Hematopoietic multipotent progenitor cell treated with erythropoietin and hydrocortisone succinate and interleukin-3 and kit ligand, for 8 days (in vitro differentiated cells): Measurements from ENCODE around the gene RAPGEF1.

Source experiments
- DNase-seq: peaks from one replicate; pipeline ENCODE4 v3.0.0-alpha.2; 2015

RAPGEF1 gene

DNA sequence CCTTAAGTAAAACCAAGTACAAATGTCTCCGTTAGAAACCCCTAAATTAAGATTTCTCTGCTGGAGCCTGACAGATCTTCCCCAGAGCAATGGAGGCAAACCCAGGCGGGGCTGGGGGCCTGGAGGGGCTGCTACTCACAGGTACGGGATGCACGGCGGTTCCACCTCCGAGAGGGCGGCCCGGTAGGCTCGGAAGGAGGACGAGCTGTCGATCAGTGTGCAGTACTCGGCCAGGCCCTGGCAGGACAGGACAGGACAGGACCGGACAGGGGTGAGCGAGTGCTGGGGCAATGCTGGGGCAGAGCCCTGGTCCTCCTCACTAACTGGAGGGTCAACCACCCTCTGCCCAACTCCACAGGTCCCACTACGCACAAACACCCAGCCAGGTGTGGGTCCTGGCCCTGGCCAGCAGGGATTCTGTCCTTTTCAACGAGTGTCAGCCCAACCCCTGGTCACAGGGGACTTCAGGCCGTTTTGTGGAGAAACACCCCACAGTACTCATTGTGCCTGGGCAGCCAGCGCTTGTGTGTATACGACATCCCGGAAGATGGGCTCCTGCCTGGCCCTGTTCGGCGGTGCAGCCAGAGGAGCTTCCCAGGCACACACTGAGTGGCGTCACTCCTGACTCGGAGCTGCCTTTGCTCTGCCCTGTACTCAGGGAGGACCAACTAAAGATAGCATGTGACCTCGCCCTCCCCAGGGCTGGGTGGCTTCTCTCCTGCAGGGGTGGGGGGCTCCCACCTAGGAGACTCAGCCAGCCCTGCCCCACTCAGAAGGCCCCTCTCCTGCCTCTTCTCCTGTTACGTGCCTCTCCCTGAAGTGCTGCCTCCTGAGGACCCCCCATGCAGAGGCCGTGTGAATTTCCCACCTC, 157.2 kb downstream of the RAPGEF1 start:
- no peak for DNase-seq

DNA sequence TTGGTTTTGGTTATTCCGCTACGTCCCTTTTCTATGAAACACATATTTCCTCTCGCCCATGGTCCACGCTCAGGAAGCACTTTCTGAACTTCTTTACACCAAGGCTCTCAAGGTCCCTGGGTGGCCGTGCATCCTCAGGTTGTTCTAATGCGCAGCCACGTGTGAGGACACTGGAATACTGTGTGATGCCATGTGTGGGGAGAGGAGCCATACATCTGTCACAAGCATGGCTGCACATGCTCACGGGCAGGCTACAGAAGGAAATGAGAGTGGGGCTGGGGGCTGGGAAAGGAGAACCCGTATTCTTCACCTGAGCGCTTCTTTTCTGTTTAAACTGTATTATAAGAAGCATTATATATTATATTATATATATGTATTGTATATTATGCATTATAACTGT, 157.8 kb downstream of the RAPGEF1 start:
- DNase-seq = no peak

DNA sequence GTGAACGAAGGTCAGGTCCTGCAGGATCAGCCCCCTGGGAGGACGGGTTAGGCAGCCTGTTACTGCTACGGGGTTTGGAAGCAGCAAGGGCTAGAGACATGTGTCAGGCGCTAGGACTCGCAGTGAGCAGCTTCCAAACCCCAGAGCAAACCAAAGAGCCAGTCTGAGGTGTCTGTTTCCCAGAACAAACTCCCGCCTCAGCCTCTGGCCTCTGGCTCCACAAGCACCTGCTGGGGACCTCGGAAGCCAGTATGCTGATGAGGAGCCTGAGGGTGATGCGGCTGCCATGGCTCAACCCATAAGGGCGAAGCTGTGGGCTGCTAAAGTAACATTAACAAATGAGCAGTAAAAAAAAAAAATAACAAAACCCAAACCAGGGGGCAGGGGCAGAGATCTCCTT, 159.5 kb downstream of the RAPGEF1 start:
- DNase-seq = no peak

DNA sequence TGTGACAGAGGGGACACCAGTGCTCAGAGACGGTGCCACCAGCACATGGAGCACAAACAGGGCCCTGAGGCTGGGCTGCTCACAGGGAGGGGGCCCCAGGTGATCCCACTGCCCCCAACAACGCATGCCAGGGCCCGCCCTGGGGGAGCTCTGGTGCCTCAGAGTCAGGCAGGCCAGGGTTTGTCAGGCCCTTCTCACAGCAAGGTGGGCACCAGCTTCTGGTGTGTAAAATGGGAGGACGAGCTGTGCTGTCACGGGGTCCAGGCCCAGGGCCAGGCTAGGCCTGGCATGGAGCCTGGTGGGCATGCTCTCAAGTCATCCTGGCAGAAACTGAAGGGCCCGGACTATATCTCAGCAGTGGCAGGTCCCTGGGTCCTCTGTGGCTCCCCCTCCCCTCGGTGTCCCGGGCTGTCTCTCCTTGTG, 160.1 kb downstream of the RAPGEF1 start:
- no peak for DNase-seq

DNA sequence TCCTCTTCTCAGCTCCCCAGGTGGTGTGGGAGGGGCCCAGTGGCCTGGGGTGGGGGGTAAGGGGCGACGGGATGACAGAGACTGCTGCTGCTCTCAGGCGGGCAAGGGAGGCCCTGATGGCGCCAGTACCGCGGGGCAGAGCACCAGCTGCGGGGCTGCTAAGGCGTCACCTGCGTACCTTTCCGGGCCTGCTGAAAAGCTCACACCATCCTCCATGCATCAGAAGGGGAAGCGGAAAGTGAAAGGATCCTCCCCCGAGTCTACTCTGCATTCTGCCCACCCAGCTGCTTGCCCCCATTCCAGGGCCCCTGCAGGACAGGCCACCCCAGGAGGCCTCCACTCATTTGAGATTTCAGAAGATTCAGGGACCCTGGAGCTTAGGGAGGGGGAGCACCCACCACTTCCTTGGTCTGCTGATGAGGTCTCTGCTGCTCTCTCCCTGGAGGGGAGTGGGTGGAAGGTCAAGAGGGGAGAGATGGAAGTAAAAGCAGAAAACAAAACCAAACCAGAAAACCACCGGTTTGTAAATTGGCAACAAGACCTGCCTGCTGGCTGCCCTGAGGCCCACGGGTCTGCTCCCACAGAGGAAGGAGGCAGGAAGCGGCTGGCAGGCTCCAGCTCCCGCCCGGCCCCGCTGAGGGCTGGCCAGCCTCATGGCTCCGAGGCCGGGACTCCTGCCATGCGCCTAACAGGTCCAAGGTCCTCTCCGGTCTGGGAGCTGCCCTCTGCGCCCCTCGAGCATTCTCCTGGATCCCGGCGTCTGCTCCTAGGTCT, 161.0 kb downstream of the RAPGEF1 start:
- no peak for DNase-seq

DNA sequence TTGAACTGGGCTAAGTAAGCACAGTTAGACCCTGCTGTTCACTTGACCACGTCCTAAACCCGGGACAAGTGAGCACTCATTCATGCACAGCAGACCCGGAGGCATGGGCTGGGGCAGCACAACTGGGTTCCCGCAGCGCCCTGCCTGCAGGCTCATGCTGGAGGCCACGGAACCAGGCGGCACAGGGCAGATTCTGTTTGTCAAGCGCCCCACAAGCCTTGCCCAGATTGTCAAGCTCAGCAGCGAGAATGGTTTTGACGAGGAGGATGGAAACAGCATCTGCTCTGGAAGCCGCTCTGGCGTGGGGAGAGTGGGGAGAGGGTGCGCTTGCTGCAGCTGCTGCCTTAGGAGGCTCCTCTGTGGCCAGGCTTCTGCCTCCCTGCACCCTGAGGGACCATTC, 161.9 kb downstream of the RAPGEF1 start:
- no peak for DNase-seq

DNA sequence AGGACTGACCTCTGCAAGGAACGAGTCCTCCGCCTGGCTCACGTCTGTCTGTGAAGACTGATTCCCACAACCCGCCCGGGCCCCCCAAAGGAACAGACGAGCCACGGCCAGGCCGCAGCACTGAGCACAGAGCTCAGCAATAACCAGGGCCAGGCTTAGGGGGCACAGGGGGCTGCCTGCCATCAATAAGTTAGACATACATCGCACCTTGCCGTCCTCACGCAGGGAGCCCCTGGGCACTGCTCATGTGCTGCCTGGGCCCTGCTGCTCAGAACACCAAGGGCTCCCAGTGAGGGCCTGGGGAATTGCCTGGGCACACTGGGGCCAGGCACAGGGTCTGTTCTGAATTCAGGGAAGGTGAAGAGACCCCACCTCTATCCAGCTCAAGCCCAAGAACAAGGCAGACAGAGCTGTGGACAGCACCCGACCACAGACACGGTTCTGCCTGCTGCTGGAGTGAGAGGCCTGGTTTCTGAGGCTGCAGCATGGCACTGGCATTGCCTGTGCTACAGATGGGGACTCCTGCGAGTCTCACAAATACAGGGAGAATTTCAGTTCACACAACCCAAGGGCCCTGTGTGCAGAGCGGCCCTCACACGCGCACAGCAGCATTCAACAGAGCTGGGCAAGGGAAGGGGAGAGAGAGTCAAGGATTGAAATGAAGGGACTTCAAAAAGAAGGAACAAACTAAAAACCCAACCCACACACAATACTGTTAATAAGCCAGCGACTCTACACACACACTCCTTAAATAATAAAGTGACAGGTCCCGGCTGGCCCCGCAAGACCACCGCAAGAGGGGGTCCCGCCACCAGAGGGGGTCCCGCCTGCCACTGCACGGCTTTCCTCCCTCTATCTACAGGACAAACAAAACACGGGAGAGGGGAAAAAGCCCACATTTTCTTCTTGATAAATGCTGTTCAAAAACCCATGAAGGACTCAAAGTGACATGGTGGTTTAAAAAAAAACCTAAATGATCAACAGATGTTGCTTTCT, 162.6 kb downstream of the RAPGEF1 start:
- no peak for DNase-seq

DNA sequence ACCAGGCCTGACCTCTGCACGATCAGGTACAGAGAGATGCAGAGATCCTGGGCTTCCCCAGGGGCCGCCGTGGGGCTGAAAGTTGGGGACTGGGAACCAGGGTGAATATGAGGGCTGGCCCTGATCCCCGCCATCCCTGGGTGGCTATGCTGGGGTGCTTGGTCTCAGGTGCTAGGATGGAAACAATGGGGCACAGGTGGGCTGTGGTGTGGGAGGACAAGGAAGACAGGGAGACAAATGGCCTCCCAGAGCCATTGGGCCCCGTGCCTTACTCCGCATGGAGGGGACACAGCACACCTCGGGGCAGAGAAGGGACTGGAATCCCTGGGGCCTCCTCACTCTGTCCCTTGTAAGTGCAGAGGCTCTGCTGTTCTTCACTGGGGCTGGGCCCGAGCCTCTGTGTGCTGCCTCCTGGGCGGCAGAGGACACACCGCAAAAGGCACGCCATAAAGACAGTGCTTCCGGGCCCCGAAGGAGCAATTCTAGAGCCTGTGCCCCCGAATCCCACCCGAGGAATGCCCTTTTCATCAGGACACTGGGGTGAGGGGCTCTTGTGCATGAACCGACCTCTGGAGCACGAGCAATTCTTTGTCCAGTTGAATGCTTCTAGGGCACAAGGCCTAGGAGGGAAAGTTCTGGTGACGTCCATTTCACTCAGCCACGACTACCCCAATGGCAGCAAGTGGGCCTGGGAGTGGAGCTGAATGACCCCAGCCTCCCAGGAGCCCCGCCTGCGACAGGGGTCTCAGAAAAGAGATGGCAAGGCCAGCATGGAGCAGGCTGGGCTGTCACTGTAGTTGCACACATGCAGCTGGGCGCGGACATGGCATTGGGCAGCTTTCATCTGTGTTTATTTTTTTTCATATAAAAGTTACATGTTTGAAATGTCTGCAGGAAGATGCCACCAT, 163.7 kb downstream of the RAPGEF1 start:
- DNase-seq = no peak

DNA sequence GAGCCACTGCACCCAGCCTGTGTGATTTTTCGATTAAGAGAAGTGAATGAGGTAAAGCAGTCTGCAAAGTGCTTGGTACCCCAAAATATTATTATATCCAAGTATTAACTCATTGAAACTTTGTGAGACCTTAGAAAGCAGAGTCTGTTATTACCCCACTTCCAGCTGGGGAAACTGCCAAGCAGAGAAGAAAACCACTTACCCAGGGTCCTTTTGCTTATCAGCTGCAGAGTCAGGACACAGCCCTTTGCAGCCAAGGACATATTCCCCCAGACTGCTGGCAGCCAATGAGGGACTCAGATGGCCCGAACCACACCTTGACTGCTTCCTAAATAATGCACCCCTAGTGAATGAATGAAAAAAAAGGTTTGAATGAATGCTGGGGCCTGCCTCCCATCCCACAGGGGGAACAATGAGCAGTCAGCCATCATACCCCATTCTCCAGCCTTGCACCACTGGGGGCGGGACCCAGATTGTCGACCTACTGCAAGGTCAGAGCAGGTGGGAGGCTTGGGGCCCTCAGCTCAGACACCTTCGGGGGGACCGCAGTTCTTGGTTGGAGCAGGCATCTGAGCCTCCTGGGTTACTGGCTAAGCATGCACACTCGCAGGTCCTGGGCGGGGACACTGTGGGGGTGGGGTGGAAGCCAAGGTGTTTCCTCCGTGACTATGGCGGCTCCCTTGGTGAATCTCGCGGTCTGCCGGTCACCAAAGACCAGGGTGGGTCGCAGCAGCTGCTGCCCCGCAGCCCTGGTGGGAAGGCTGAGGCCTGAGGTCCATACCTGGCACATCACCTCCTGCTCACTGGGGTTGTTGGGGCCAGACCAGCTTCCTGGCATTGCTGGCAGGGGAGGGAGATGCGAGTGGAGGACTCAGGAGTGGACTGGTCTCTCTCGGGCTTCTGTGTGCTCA, 164.9 kb downstream of the RAPGEF1 start:
- DNase-seq = peak; percentile 31

DNA sequence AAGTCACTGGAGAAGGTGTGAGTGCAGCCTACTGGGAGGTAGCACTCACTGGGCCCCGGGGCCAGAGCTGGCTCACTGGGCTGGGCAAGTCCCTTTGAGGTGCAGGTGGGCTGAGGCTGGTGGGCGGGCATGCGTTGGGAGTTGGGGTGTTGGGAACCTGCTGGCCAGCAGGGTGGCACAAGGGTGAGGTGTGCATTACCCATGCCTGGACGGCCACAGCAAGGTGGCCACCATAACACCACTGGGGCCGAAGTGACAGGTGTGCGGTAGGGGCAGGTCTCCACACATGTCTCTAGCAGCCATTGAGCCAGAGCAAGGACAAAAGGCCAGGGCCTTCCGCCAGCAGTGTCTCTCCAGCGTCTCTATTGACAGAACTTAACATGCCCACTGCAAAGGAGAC, 172.0 kb downstream of the RAPGEF1 start:
- DNase-seq = no peak

DNA sequence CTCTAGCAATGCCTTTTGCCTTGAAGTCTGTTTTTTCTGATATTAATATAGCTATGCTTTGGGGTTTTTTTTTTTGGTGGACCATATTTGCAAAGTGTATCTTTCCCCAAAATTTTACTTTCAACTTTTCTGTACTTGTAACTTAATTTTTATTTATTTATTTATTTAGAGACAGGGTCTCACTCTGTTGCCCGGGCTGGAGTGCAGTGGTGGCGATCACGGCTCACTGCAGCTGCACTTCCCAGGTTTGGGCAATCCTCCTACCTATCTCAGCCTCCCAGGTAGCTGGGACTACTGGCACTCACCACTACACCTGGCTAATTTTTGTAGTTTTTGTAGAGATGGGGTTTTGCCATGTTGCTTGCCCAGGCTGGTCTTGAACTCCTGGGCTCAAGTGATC, 173.7 kb downstream of the RAPGEF1 start:
- no peak for DNase-seq

DNA sequence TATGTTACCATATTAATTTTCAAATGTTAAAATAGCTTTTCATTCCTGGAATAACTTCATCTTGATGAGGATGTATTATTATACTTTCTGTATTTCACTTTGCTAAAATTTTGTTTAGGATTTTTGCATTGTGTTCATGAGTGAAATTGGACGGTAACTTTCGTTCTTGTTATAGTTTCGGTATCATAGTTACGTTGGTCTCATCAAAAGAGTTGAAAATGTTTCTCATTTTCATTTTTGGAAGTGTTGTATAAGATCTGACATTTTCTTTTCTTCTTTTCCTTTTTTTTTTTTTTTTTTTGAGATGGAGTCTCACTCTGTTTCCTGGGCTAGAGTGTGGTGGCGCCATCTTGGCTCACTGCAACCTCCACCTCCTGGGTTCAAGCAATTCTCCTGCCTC, 174.5 kb downstream of the RAPGEF1 start:
- no peak for DNase-seq

DNA sequence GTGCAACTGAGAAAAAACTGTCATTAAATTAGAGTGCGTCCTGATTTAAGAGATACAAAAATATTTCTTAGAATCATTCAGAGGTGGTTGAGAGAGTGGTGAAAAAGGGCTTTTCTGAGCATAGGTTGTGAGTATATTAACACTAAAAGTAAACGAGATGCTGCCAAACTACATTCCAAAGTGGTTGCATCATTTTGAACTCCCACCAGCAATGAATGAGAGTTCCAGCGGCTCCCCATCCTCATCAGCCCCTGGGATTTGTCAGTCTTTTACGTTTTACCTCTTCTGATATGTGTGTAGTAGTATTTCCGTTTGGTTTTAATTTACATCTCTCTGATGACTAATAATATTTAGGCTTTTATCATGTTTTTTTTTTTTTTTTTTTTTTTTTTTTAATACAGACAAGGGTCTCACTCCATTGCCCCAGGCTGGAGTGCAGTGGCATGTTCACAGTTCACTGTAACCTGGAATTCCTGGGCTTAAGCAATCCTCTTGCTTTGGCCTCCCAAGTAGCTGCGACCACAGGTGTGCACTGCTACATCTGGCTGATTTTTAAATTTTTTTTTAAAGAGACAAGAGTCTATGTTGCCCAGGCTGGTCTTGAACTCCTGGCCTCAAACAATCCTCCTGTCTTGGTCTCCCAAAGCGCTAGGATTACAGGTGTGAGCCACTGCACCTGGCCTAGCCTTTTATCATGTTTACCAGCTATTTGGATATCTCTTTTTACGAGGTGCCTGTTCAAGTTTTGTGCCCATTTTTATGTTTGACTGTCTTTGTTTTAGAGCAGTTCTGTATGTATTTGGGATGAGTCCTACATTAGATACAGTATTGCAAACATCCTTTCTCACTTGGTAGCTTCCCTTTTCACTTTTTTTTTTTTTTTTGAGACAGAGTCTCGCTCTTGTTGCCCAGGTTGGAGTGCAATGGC, 177.6 kb downstream of the RAPGEF1 start:
- DNase-seq = no peak

DNA sequence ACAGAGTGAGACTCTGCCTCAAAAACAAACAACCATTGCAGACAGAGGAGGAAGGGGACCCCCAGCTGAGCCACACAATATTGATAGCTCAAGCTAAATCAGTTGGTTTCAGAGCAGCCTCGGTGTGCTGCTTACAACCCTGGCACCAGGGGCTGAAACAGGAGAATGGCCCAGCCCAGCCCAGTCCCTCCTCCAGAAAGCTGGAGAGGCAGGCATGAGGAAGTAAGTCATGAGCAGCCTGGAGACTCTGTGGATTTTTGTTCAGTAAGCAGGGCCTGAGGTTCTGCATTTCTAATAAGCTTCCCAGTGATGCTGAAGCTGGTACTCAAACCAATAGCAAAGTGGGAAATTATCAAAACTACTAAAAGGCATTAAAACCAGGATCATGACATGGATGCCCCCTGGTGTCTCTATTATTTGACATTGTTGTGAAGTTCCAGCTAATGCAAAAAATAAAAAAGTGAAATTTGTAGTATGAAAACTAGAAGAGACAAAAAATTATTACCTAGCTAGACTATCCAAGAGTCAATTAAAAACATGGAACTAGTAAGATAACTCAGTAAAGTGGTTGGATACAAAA, 180.4 kb downstream of the RAPGEF1 start:
- DNase-seq = peak; percentile 21

DNA sequence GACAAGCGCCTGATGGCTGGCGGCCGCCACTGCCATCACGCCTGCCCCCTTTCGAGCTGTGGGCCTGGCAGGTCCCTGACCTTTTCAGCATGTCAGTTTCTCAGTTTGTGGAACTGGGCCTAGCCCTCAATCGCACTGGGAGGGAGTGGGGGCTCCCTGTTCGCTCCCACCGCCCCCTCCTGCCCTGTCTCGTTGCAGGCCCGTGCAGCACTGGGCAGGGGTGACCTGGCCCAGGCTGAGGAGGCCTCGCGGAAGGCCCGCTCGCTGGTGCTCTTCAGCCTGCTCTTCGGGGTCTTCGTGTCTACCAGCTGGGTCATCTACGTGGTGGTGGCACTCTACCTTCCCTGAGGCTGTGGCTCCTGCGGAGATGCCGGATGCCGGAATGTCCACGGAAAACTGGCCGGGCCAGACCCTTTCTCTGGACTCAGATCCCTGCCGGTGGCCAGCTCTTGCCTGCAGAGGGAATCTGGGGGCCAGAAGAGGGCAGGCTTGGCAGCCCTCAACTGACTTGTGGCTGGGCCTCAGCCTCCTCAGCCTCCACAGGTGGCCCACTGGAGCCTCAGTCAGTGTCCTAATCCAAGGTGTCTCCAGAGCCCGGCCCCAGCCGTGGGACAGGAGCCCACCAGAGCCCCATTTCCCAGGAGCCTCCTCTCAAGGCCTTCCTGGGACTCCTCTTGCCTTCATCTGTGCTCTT, 181.9 kb downstream of the RAPGEF1 start:
- no peak for DNase-seq

DNA sequence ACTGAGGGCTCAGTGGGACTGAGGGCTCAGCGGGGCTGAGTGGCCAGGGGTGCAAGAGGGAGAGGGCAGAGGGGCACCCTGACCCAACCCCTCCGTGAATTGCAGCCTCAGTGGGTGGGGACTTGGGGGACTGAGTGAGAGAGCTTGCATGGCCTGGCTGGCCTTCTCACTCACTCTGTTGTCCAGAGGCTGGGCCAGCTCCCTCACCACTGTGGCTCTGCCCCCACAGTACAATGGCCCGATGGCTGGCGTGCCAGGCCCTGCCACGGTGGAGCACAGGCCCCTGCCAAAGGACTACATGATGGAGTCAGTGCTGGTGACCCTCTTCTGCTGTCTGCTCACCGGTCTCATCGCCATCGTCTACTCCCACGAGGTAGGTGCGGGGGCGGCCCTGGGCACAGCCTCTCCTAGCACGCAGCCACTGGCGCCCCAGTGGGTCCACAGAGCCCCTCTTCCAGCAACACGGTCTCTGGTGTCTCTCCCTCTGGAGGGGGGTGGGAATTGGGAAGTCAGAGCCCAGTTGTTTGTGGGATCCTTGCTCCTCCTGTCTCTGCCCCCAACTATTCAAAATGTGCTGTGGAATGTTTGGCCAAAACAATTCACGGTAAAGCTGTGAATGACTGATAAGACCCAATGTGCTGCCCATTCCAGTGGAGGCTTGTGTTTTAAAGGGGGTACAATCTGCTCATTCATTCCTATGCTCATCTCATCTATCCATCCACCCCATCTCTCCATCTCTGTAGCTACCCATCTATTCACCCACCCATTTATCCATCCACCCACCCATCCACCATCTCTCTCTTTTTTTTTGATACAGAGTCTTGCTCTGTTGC, 183.8 kb downstream of the RAPGEF1 start:
- peak; percentile 14 for DNase-seq

DNA sequence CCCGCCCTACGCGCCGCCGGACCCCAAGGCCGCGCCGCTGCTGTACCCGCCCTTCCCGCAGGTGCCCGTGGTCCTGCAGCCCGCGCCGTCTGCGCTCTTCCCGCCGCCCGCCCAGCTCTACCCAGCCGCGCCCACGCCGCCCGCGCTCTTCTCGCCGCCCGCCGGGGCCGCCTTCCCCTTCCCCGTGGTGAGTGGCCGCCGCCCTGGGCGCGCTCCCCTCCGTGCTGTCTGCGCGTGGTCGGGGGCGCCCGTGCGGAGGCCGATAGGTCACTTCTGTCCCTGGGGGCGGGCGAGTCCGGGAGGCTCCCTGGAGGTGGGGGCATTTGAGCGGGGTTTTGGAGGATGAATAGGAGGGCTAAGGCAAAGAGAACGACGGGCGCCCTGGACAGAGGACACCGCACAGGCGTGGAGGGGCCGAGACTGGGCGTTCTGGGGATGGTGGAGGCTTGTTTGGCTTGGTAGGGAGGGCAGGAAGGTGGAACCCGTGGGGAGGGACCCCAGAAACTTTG, 185.0 kb downstream of the RAPGEF1 start:
- no peak for DNase-seq
